HG03103 (cell line): ENCODE results near the gene NME3.

ENCODE experiments used
- ATAC-seq: cut with Tn5 transposase; IDR thresholded peaks from one replicate; pipeline ENCODE4 v1.9.1; 2021; ENCODE audit warnings: low read depth; ENCODE audit not compliant: unreplicated experiment

NME3 gene

DNA sequence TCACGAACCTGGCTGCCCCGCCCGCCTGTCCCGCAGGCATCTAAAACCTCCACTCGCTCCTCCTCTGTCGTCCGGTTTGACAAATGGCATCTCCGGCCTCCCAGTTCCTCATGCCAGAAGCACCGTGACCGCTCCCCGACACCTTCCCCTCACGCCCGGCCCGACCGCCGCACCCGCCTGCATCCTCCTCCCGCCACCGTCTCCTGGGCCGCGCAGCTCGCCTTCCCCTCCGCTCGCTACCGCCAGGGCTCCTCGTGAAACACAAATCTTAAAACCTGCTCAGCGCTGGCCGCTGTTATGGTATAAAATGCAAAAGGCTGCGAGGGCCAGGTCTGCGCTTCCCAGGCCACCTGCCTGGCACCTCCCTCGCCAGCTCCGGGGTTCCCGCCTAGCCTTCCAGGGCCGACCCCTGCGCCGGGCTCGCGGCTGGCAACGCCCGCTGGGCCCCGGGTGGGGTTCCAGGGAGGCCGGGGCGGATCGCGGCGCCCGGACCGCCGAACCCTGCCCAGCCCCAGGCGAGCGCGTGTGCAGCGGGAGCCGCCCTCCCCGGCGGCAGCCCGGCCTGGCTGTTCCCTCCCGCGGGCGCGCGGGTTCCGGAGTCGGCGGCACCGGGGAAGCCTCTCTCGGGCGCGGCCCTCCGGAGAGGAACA lies 10.5 kb upstream of the NME3 start:
- peak; percentile 0 for ATAC-seq

DNA sequence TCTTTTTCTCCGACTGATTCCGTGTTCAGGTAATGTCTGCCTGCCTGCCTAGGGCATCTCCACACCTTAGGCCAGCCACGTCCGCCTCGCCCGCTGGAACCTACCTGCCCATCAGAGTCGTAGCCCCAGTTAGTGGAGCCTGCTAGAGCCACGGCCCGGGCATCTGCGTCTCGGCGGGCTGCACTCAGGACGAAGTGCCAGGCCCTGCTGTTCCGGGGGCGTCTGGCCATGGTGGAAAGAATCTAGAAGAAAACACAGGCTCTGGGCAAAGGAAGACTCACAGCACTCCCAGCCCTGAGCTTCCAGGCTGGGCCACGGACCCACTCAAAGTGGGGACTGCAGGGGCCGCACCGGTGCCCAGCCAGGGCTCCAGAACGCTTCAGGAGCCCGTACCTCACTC lies 9.9 kb upstream of the NME3 start:
- no peak for ATAC-seq

DNA sequence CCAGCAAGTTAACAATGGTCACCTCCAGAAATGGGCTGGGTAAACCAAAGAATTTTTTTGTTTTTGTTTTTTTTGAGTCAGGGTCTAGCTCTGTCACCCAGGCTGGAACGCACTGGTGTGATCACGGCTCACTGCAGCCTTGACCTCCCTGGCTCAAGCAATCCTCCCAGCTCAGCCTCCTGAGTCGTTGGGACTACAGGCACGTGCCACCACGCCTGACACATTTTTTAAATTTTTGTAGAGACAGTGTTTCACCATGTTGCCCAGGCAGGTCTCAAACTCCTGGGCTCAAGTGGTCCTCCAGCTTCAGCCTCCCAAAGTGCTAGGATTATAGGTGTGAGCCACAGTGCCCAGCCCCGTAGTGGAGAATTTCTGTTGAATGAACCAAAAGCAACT lies 9.3 kb upstream of the NME3 start:
- no peak for ATAC-seq

DNA sequence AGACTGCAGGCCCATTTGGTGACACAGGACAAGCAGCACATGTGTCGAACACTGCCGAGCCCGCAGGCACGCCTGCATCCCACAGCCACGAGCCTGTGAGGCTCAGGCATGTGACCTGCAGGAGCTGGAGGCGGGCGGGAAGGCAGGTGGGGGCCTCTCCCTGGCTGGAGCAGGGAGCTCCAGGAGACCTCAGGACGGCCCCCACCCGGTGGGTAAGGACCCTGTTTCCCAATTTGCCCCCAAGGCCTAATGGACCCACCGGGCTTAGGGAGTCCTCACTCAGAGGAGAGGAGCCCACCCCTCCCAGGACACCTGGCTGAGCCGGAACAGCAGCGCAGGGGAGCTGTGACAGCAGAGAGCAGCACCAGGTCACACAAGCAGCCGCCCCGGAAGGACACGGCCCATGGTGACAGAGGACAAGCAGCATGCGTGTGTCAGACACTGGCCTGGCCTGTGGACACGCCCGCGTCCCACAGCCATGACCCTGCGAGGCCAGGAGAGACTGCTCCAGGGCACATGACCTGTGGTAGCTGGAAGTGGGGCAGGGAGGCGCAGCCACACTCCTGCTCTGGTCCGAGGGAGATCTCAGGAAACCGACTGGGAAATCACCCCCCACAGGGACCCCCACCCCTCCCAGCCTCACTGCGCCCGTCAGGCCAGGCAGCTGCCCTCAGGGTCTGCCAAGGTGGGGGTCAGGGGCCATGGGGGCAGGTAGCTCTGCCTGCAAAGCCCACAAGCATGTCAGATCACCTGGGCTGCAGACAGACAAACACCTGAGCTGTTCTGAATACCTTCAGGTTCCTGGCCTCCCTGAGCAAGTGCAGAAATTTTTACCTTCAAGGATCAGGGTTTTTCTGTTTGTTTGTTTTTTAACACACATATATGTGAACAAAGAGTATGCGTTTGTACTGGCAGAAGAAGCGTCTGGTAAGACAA lies 8.7 kb upstream of the NME3 start:
- ATAC-seq: no peak

DNA sequence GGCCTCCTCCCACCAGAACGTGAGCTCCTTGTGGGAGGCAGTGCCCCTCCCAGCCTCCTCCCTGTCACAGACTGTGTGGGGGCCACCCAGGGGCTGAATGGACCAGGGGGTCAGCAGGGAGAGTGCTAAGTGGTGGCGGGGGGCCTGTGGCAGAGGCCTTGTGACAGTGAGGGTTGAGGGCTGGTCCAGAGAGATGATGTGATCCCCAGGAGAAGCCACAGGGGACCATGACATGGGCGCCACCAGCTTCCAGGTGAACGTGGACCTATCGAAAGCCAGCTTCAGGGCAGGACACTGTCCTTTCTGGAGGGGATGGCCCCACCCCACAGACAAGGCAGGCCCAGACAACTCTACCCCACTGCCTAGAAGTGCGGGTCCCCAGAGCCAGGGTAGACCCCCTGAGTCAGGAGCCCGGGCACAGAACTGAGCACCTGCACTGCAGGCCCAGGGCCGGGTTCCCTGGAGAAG lies 7.9 kb upstream of the NME3 start:
- ATAC-seq: no peak

DNA sequence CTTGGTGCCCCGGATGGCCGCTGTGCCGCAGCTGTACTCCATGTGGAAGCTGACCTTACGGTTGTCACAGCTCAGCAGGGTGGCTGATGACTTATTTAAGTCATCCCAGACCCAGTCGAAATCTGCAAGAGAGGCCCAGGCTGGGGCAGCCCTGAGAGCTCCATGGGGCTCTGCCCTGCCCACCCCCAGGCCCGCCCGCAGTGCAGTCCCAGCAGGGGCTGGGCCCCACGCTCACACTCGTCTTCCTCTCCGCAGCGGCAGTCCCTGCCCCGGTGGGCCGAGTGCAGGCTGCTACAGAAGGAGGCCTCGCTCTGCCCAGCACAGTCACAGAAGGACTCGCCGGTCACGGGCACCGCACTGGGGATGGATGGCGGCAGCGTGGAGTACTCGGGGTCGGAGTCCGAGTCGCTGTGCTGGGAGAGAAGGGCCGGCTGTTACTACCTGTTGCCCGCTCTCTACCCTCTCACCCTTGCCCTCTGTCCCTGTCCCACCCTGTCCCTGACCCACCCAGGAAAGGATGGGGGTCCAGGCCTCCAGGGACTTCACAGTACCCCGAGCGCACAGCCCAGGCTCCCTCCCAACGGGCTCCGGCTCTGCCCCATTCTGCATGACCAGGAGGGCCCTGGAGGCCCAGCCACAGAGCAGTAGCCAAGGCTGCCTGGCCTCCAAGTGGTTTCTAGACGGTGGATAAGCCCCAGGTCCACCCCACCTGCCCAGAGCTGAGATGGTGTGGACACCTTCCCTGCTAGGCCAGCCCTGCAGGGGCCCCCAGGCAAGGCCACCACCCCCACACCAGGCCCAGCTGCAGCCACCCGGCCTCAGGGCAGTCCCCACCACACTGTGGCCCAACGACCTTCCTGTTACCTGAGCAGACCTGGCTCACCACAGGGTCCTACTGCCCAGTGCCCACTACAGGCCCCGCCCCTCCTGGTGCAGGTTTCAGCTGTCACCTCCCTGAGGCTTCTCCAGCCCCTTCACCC lies 7.1 kb upstream of the NME3 start:
- no peak for ATAC-seq

DNA sequence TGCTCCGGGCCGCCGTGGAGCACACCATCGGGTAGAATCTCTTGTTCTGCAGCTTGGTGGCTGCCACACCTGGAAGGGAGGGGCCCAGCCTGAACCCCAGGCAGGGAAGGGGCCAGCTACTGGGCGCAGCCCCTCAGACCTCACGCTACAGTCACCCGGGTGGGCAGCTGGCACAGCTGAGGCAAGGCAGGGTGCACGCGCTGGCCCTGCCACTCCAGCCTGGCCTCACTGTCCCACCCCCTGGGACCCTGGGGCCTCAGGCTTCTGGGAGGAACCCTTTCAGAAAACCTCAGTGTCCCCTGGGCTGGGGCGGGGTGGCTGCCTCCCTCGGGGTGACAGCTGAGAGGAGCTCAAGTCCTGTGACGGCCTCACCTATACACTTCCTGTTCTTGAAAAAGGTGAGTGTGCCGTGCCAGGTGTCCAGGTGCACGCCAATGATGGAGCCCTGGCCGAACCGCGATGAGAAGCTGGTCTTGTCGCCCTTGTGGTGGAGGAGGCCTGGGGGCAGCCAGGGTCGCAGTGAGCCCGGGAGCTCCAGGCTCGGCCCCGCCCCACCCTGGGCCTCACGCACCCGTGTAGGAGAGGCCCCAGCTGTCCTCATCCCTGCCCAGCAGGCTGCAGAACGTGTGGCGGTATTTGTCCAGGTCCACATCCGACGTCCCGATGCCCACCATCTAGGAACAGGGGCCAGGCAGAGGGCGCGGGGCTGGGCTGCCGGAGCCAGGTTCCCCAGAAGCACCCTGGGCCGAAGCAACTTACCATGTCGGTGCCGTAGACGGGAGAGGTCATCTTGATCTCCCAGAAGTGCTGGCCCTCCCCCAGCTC lies 6.2 kb upstream of the NME3 start:
- no peak for ATAC-seq

DNA sequence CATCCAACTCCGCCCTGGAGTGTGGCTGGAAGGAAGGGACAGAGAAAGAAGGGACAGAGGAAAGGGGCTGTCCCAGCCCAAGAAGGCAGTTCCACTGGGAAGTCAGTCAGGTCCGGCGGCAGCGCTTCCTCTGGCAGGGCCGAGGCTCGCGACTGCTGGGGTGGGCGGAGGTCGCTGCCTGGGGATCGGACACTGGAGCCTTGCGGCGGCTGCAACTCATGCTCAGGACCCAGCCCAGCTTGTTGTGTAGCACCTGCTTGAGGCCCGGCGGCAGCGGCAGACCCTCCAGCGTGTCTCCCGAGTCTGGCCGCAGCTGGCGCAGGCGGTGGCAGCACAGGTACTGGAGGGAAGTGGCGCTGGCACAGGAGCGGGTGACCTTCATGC lies 5.6 kb upstream of the NME3 start:
- ATAC-seq: no peak

DNA sequence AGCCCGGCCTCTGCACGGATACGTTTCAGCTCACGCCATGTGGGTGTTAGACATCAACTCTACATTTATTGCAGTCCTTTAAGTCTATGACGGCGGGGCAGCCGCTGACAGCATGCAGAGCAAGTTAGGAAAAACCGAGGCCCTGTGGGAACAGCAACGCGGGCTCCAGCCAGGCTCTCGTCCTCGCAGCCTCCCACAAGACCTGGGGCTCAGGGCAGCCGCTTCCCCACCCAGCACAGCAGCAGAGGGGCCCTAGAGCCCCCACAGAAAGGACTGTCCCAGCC lies 5.3 kb upstream of the NME3 start:
- no peak for ATAC-seq

DNA sequence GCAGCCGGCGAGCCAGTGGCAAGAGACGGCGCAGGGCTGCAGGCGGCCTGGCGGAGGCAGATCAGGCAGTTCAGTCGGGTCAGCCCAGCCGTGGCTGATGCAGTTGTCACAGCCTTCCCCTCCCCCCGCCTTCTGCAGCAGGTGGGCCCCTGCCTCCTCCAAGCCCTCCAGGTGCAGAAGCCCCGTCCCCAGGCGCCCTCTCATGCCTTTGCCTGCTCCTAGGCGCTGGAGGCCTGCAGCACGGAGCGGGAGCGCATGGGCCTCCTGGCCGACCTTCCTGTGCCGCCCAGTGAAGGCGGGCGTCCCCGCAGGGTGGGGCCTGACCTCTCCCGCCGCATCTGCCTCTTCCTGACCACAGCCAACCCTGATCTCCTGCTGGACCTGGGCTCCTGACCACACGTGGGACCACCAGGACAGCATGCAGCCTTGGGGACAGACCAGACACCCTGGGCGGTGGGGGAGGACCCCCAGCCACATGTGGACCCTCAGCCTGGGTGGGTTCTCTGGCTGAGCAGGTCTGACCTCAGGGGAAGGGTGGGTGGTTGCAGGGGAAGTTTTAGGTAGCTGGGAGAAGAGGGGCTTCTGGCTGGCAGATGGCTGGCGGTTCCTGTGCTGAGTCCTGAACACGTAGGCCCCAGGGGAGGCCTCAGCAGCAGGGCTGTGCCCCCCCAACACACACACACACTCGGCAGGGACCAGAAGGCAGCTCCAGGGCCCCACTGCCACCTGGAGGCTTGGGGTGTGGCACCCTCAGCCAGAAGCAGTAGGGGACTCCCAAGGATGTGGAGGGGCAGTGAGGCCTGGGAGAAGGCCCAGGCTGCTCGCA lies 4.7 kb upstream of the NME3 start:
- no peak for ATAC-seq

DNA sequence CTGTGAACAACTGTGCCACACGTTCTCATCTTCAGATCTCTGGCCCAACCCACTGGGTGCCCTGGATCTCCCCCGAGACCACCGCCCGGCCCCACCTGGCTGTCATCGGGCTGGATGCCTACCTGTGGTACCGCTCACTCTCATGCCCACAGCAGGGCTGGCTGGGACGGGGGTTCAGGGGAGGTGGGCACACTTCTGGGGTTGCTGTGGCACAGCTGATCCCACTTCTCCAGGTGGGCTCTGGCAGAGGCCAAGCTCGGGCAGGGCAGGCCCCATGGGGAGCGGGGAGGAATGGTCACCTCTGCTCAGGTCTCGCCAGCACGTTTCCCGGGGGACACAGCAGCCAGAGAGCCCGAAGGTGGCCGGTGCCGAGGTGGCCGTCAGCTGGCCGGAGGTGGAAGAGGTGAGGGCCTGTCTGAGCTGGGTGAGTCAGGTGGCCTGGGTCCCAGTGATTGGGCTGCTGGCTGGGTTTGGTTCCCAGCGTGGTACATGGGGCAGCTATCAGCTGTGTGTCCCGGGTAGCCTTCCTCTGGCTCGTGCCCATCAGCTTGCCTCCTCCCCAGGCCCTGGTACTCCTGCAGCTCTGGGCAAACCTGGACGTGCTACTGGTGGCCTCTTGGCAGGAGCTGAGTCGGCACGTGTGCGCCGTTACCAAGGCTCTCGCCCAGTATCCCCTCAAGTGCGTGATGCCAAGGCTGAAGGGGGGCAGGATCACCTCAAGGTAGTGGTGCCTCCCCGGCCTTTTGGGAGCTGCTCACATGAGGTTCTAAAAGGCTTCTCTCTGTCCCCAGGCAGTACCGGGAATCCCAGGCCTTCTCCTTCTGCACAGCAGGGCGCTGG lies 3.9 kb upstream of the NME3 start:
- no peak for ATAC-seq

DNA sequence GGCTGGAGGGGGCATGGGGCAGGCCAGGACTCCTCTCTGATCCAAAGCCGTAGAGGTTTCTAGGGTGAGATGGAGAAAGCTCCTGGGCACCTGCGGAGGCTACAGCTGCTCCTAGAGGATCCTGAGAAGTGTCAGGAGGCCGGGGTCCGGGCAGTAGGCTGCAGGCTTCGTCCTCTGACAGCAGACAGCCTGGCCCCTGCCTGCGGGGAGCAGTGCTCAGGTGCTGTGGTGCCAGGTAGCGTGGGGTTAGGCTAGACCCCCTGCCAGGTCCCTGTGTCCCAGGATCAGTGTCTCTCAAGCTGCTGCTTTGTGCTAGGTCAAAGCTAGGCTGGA lies 3.1 kb upstream of the NME3 start:
- no peak for ATAC-seq

DNA sequence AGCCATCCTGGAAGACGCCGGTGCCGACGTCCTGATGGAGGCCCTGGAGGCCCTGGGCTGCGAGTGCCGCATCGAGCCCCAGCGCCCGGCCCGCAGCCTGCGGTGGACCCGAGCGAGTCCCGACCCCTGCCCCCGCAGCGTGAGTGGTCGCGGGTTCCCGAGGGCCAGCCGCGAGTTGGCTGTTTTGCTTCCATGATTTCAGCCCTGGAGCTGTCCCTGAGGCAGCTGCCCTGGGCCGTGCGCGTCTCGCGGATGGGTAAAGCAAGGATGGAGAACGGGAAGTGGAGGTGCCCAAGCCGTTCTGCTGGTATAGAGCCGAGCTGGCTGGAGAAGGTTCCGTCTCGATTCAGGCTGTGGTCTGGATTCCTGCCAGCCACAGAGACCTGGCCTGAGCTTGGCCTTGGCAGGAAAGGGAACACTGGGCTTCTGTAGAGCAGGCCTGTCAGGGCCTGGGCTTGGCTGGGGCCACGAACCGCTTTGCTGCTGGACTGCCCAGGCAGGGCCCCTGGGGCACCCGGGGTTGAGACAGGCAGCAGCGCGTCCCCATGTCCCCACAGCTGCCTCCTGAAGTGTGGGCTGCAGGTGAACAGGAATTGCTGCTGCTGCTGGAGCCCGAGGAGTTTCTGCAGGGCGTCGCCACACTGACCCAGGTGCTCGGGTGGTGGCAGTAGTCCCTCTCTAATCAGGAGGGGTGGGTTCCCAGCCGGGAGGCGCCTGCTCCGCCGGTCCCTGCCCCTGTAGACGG lies 2.5 kb upstream of the NME3 start:
- ATAC-seq: no peak

DNA sequence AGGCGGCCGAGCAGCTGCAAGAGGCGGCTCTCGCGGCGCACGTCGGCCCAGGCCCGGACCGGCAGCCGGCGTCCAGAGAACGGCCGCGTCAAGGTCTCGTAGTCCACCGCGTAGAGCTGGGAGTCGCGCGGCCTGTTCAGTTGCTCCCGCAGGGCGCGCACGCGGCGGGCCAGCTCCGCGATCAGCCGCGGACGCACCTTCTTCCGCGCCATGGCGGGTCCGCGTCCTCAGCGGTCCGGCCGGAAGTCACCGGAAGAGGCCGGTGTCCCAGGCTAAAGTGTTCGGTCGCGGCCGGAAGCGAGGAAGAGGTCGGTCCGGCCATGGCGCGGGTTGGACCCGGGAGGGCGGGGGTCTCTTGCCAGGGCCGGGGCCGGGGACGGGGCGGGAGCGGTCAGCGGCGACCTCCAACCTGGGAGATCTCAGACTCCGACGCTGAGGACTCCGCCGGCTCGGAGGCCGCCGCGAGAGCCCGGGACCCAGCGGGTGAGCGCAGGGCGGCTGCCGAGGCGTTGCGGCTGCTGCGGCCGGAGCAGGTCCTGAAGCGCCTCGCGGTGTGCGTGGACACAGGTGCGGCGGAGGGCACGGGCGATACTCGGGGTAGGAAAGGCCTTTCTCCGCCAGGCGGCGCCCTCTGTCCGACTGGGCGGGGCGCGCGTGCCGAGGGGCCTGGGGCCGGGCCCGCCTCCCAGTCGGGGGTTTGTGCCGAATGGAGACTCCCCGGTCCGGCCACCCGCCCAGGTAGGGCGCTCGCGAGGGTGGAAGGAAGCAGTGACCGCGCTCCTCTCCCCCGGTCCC lies 1.8 kb upstream of the NME3 start, which contains the start of gene MRPS34:
MRPS34 (minus strand) TSS at position 227 of the 795 bp plus-strand sequence; CDS start at position 212, 15 bp downstream.
- ATAC-seq: peak; percentile 45

DNA sequence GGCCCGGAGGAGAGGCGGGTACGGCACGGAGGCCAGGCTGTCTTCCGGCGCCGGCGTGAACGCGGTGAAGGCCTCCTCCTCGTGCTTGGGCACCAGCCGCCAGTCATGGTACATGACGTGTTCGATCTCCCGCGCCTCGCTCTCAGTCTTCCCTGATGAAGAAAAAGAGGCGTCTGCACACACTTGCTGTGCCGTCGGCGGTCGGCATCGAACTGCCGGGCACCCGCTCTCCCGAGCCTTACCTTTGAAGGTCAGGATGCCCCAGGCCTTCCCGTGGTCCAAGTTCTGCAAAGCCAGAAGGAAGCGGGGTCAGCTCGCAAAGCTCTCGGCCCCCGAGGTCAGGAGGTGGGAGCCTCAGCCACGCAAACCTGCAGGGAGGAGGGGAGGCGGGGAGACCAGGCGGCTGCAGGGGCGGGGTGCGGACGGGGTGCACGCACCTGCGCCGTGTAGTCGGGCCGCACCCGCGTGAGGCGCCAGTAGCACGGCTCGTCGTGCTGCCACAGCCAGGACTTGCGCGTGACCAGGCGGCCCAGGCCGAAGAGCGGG lies 1.1 kb upstream of the NME3 start, which contains the start of gene EME2:
EME2 (plus strand) TSS at position 449 of the 546 bp plus-strand sequence. CDS start 418 bp downstream, outside the sequence.
- no peak for ATAC-seq

DNA sequence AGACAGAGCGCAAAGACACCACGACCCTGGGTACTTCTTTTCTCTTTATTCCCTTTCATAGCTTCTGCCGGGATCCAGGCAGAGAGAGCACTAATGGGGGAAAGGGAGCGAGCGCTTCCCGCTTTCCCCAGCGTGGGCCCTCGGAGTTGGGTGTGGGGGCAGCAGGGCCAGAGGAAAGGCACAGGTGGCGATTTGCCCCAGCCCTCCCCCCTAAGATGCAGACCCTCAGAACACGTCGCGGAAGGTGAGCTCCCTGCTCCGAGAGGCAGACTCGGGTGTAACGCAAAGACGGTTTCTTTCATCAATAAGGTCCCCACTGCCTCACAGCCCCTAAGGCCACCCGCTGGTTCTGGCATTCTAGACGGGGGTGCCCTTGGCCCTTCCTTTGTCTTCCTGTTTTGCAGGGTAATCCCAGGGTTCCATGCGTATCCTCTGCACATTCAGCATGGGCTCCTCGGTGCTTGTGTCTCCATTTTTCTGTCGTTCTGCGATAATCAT lies 570 bp upstream of the NME3 start:
- ATAC-seq: no peak
